NOMO-1 treated with dmso at 0.1 percent for 144 hours (cell line): ENCODE results near the gene TRABD2A.

Experiments
- DNase-seq: peaks from one replicate; lab custom pipeline; 2025; ENCODE audit not compliant: unreplicated experiment; lab: John Stamatoyannopoulos, UW

Gene TRABD2A

DNA sequence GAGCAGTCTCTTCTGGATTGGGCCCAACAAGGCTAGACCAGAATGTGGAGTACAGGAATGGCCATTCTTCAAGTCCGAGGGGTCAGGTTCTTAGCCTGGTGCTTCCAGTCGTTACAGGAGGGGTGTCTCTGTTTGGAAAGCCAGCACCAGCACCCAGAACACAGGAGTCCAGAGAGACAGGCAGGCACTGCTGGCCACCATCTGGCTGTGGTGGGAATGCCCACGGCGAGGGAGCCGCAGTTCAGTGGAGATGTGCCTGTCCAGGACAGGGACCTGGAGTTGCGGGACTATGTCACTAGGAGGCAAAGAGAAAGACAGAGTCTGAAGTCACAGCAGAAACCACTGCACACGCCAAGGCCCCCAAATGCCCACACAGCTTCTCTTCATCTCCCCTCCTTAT lies 59.1 kb downstream of the TRABD2A start:
- no peak for DNase-seq

DNA sequence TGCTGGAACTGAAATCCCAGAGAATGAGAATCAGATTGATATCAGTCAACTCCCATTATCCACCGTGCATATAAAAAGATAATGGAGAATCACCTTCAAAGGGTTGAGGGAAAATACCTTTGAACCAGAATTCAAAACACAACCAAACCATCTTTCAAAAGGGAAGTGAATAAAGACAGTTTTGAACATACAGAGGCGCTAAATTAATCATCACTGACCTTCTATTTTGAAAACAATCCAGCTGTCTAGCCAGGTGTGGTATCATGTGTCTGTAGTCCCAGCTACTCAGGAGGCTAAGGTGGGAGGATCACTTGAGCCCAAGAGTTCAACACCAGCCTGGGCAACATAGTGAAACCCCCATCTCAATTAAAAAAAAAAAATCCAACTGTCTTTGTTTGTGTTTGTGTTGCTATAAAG lies 63.6 kb downstream of the TRABD2A start:
- DNase-seq, result no peak

DNA sequence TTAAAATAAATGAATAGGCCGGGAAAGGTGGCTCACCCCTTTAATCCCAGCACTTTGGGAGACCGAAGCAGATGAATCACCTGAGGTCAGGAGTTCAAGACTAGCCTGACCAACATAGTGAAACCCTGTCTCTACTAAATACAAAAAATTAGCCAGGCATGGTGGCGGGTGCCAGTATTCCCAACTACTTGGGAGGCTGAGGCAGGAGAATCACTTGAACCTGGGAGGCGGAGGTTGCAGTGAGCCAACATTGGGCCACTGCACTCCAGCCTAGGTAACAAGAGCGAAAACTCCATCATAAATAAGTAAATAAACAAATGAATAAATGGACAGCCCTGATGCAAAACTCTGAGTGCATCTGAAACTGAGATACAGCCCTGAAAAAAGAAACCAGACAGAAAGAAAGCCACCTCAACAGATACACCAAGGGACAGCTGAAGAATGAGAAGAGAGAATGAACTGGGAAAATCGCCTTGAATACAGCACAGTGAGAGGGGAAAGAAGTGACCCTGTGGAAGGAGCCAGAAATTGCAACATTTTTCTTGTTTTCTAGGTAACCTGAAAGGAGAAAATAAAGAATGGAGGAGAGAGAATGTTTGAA lies 64.4 kb downstream of the TRABD2A start:
- no peak for DNase-seq

DNA sequence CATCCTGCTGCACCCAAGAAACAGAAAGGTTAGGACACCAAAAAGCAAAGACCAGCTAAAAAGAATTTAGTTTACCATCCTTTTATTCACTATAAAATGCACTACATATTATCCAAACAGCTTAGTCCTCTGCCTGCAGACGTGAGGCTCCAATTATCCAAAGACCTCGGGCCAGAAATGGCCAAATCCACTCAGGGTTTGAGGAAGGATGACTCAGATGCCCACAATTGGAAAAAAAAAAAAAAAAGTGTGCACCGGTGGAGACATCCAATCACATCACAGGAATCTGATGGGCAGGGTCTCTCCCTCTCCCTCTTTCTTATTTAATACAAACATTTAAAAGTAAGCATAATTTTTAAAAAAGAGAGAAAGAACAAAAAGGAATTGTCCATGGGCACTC lies 65.7 kb downstream of the TRABD2A start:
- DNase-seq, result no peak

GRCh38 chr2:84811839-84812431 lies 68.9 kb downstream of the TRABD2A start:
- DNase-seq, result no peak

DNA sequence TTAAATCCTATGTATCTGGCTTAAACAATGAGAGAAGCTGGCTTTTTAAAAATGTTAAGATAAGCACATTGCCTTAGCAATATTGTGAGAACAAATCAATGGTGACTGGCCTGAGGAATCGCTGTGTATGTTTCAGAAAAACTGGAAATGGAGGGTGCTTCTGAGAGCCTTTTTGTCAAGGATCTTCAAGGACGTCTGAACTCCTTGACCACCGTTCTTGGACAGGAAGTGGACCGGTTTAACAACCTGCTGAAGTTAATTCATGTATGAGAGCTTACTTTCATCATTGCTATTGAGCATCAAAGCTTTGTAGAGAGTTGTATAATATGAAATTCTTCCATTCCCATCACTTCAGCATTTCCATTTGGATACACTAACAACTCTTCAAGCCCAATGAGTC lies 72.6 kb downstream of the TRABD2A start:
- DNase-seq, result no peak

DNA sequence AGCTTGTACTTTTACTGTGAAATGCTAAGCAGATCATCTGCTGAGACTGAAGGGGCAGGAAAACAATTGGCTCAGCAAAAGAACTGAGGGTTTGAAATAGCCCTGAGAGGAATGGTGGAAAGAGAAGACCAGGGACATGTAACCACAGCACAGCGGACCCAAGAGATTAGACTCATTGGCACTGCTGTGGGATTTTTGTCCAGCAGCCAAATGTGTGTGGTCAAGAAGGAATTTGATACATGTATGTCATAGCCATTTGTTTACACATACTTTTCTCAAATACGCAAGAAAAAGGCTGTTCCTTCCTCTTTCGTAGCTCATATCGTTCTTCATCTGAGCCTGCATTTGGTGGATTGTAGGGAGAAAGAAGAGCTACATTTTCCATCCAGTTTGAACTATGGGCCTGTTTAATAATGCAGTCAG lies 73.8 kb downstream of the TRABD2A start:
- DNase-seq, result no peak

DNA sequence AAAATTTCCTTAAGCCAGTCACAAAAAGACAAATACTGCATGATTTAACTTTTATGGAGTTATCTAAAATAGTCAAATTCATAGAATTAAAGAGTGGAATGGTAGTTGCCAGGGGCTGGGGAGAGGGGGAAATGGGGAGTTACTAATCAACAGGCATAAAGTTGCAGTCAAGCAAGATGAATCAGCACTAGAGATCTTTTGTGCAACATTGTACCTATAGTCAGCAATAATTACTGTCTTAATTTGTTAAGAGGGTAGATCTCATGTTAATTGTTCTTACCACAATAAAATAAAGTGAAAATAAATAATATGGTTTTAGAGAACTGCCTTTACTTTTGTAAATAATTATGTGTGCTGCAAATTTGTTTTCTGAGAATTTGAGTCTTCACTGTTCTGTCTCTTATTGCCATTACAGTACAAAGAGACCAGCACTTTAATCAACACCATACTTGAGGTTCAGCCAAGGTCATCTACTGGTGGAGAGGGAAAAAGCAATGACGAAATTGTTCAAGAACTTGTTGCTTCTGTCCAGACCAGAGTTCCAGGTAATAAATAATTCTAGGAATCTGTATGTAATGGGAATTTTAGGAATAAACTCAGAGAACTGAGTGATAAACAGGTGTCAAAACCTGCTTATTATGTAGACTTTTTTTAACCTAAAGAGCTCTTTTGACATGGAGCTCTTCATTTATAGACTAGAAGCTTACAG lies 75.5 kb downstream of the TRABD2A start:
- DNase-seq, result no peak

GRCh38 chr2:84801811-84802210 lies 79.1 kb downstream of the TRABD2A start:
- DNase-seq, result no peak

DNA sequence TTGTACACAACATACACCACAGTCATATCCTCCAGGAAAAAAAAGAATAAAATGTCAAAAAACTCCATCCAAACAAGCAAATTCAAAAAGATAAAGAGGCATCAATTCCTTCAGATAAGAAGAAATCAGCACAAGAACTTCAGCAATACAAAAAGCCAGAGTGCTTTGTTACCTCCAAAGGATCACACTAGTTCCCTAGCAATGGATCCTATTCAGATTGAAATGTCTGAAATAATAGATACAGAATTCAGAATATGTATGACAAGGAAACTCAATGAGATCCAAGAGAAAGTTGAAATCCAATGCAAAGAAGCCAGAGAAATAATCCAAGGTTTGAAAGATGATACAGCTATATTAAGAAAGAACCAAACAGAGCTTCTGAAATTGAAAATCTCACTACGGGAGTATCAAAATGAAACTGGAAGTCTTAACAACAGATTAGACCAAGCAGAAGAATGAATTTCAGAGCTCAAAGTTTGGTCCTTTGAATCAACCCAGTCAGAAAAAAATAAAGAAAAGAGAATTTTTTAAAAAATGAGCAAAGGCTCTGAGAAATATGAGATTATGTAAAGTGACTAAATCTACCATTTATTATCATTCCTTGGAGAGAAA lies 80.6 kb downstream of the TRABD2A start:
- DNase-seq, result no peak

GRCh38 chr2:84799772-84800171 lies 81.1 kb downstream of the TRABD2A start:
- no peak for DNase-seq

DNA sequence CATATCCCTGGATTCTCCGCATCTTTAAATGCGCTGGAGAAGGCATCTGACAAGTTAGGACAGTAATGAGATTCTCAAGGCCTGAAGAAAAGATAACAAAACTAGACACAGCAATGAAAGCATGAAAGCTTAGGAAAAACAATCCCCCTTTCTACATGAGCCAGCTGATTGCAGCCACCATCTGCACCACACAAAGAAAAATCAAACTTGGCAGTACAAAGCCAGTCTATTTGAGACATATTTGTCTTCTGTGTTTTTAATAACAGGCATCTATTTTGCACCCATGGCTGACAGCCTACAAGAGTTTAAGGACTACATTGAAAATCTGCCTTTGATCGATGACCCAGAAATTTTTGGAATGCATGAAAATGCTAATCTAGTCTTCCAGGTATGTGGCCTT lies 83.6 kb downstream of the TRABD2A start:
- DNase-seq, result no peak

GRCh38 chr2:84796798-84797197 lies 84.1 kb downstream of the TRABD2A start:
- no peak for DNase-seq

DNA sequence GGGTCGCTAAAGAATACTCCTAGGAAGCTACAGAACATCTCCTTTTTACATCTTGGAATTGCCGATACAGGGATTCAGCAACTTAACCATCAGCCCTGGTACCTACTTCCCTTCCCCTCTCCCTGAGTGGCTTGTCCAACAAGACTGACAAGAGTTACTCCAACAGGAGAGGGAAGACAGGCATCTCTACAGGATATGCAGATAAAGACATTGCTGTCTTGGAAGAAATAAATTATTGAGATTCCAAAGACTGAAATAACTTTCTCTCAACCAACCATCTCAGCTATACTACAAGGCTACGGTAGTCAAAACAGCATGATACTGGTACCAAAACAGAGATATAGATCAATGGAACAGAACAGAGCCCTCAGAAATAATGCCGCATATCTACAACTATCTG lies 87.2 kb downstream of the TRABD2A start:
- no peak for DNase-seq

GRCh38 chr2:84792856-84793522 lies 87.9 kb downstream of the TRABD2A start:
- DNase-seq, result no peak

- no peak for DNase-seq
Measured at GRCh38 chr2:84788498-84788897, 92.4 kb downstream of the TRABD2A start.

DNA sequence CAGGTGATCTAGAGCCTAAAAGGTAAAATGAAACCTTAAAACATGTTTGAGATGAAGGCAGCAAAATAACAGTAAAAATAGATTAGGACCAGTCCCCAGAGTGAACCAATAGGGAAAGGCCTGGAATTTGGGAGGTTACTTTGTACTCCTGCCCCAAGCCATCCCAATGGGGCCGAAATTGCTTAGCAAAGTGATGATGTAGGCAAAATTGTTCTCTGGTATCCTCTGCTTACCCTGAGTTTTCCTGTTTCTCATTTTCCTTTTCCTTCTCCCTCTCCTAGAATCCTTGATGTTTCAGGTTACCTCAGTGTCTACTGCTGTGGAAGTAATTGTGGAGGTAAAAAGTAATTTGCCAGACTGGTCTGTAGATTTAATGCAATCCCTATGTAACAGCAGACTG lies 92.9 kb downstream of the TRABD2A start:
- DNase-seq, result no peak

DNA sequence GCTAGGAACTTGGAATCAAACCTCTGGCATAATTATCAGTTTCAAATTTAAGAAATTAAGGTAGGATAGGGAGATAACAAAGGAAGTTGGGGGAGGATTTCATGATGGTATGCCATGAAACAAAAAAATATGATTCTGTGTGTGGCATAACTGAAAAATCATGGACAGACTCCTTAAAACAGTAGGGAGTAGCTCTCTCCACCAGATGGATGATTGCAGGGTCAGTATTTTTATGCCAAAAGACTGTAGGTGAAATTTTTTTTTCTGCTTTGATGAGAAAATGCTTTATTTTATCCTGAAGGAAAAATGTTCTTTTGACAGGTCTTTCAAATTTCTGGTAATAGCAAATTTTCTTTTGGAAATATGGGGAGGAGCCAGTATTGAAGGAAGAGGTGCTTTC lies 94.3 kb downstream of the TRABD2A start:
- no peak for DNase-seq

- DNase-seq, result no peak
Measured at GRCh38 chr2:84785950-84786349, 94.9 kb downstream of the TRABD2A start.

GRCh38 chr2:84782717-84783442 lies 98.0 kb downstream of the TRABD2A start:
- no peak for DNase-seq
